Keratinocyte (primary cell): ENCODE data around the gene CDT1. TPM values are rescaled to one million over a fixed set of nuclear protein-coding genes. Genes with fewer than 3 reads are reported as not detected.

ENCODE experiments used
- DNase-seq: peaks from one replicate; pipeline ENCODE4 v3.0.0-alpha.2; 2011; ENCODE audit warnings: low read depth, missing footprints, low spot score
- FAIRE-seq: peaks from 2 replicates; lab custom pipeline; 2011; peaks lifted over from hg19 to GRCh38; lab: Jason Lieb, UNC
- H2AFZ ChIP-seq: 2 replicates; pipeline ENCODE4 v1.6.0; 2012; ENCODE audit warnings: low read length, control low read depth, inconsistent platforms; ENCODE audit not compliant: control insufficient read depth
- H3K27ac ChIP-seq: 2 replicates; pipeline ENCODE4 v1.5.1; 2011; ENCODE audit warnings: low read length; ENCODE audit not compliant: control insufficient read depth, insufficient read depth
- H3K27me3 ChIP-seq: 3 replicates; pipeline ENCODE4 v1.6.0; 2011; ENCODE audit warnings: low read length; ENCODE audit not compliant: control insufficient read depth, insufficient read depth; ENCODE audit errors: extremely low read depth
- H3K36me3 ChIP-seq, 2 experiments: 2 replicates in 1 of 2; 3 replicates in 1 of 2; pipeline ENCODE4 v1.5.1; 2011; ENCODE audit warnings: low read length in 2 of 2, mild to moderate bottlenecking in 1 of 2; ENCODE audit not compliant: control insufficient read depth in 2 of 2, insufficient read depth in 2 of 2; ENCODE audit errors: extremely low read depth in 1 of 2
- H3K4me1 ChIP-seq: 3 replicates; pipeline ENCODE4 v1.5.1; 2011; ENCODE audit warnings: low read length; ENCODE audit not compliant: control insufficient read depth, insufficient read depth; ENCODE audit errors: extremely low read depth
- H3K4me2 ChIP-seq: 3 replicates; pipeline ENCODE4 v1.6.0; 2011; ENCODE audit warnings: low read depth, low read length; ENCODE audit not compliant: control insufficient read depth, insufficient read depth; ENCODE audit errors: extremely low read depth
- H3K4me3 ChIP-seq, 3 experiments: fragments of 200-600 bp in 1 of 3; sonication (generic) in 1 of 3; 2 replicates in 2 of 3; 3 replicates in 1 of 3; pipeline ENCODE4 v1.5.1; 2011 to 2016; ENCODE audit warnings: low read length in 3 of 3, mild to moderate bottlenecking in 3 of 3, control low read depth in 2 of 3, inconsistent platforms in 1 of 3, low read depth in 1 of 3, mixed read lengths in 1 of 3, mixed run types in 1 of 3, moderate library complexity in 1 of 3; ENCODE audit not compliant: control insufficient read depth in 2 of 3, insufficient read depth in 2 of 3; ENCODE audit errors: extremely low read depth in 1 of 3
- H3K79me2 ChIP-seq: 2 replicates; pipeline ENCODE4 v1.6.0; 2012; ENCODE audit warnings: low read length; ENCODE audit not compliant: control insufficient read depth, insufficient read depth
- H3K9ac ChIP-seq: 3 replicates; pipeline ENCODE4 v1.6.0; 2011; ENCODE audit warnings: low read length; ENCODE audit not compliant: control insufficient read depth, insufficient read depth; ENCODE audit errors: extremely low read depth
- H3K9me1 ChIP-seq: 3 replicates; pipeline ENCODE4 v1.6.0; 2011; ENCODE audit warnings: low read length; ENCODE audit not compliant: control insufficient read depth, insufficient read depth; ENCODE audit errors: extremely low read depth
- H3K9me3 ChIP-seq: 2 replicates; pipeline ENCODE4 v1.5.1; 2012; ENCODE audit warnings: low read depth, low read length; ENCODE audit not compliant: control insufficient read depth
- H4K20me1 ChIP-seq: 3 replicates; pipeline ENCODE4 v1.6.0; 2011; ENCODE audit warnings: low read length; ENCODE audit not compliant: control insufficient read depth, insufficient read depth; ENCODE audit errors: extremely low read depth
- EZH2 ChIP-seq: IDR thresholded peaks from one replicate; pipeline ENCODE4 v1.6.1; 2012; ENCODE audit warnings: inconsistent platforms, mild to moderate bottlenecking, low read length, moderate library complexity
- dilution Hi-C: fragments of 300-500 bp; cut with MboI; formaldehyde crosslinking; loops from one replicate; pipeline ENCODE4 v1.7.0; 2020; ENCODE audit warnings: low sequenced_read_pairs; ENCODE audit not compliant: extremely low pct_ligation_motif_present
- polyA plus RNA-seq, 5 experiments: library from polyadenylated mRNA; depleted of rRNA in 3 of 5; stranded (reverse) in 3 of 5; stranded (forward) in 1 of 5; unstranded in 1 of 5; fragments of >200 nt; gene quantifications; 1 replicate in 1 of 5; 2 replicates in 3 of 5; 3 replicates in 1 of 5; pipeline versions ENCODE4 v1.2.1 to v1.2.3, GENCODE V29; 2011 to 2012; ENCODE audit warnings: missing spikeins in 2 of 5, low read depth in 1 of 5, low replicate concordance in 1 of 5
- TF ChIP-seq, protein P1 (sequence below), 3 experiments: IDR thresholded peaks in 1 of 3; conservative IDR thresholded peaks in 1 of 3; optimal IDR thresholded peaks in 1 of 3; 2 replicates in 2 of 3; 3 replicates in 1 of 3; pipeline versions ENCODE3 to v1.5.1; 2011; ENCODE audit warnings: low read length in 3 of 3, mild to moderate bottlenecking in 3 of 3, moderate library complexity in 2 of 3, control low read depth in 1 of 3, inconsistent platforms in 1 of 3; ENCODE audit not compliant: insufficient read depth in 2 of 3; ENCODE audit errors: extremely low read depth in 1 of 3

The CDT1 gene
- polyA plus RNA-seq, 1 donor (not counting 4 experiments of a cell fraction or from before 2014, with no cell fraction given): 2.0 TPM

DNA sequence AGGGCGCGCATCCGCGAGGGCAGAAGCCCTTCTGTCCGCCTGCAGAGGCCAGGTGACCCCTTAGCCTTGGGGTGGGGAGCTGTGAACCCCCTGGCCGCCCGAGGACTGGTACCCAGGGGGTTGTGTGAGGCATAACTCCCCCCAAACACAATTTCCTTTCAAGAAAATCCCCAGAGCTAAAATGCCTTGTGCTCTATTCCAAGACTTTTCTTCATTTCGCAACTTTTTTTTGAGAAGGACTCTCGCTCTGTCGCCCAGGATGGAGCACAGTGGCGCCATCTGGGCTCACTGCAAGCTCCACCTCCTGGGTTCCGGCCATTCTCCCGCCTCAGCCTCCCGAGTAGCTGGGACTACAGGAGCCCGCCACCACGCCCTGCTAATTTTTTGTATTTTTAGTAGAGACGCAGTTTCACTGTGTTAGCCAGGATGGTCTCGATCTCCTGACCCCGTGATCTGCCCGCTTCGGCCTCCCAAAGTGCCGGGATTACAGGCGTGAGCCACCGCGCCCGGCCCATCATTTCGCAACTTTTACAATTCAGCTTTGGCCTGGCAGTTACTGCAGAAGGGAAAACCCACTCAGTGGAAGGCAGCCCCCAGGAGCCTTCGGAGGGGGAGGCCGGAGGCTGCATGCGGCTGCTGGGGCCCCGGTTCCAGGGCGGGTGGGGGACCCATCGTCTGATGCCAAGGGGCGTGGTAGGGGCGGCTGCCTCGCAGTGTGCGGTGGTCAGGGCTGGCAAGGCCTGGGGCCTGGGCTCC lies 9.1 kb downstream of the CDT1 start:
- Histone ChIP-seq H2AFZ (peak overlapping the region; percentile 84), H3K36me3 (peaks cover 11% of the 10 kb centered on the region in 2 experiments), H3K79me2 (peaks cover 19% of the 10 kb centered on the region), H4K20me1 (no peaks in the 10 kb centered on the region), H3K9ac (peak overlapping the region; percentile 84), H3K9me3 (no peaks in the 10 kb centered on the region), H3K4me3 (peak overlapping the region; percentile 71 to 78 (median 77)), H3K27me3 (no peaks in the 10 kb centered on the region), H3K27ac (no peak overlapping the region), H3K4me1 (peaks cover 33% of the 10 kb centered on the region), H3K9me1 (peaks cover 4% of the 10 kb centered on the region), H3K4me2 (peak overlapping the region; percentile 96)
- dilution Hi-C loops: no loop called here
- no peak for FAIRE-seq
- DNase-seq: no peak
- no peak for TF ChIP-seq EZH2
- TF ChIP-seq, protein P1, sequence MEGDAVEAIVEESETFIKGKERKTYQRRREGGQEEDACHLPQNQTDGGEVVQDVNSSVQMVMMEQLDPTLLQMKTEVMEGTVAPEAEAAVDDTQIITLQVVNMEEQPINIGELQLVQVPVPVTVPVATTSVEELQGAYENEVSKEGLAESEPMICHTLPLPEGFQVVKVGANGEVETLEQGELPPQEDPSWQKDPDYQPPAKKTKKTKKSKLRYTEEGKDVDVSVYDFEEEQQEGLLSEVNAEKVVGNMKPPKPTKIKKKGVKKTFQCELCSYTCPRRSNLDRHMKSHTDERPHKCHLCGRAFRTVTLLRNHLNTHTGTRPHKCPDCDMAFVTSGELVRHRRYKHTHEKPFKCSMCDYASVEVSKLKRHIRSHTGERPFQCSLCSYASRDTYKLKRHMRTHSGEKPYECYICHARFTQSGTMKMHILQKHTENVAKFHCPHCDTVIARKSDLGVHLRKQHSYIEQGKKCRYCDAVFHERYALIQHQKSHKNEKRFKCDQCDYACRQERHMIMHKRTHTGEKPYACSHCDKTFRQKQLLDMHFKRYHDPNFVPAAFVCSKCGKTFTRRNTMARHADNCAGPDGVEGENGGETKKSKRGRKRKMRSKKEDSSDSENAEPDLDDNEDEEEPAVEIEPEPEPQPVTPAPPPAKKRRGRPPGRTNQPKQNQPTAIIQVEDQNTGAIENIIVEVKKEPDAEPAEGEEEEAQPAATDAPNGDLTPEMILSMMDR (optimal IDR thresholded peaks at IDR 0.05 in 1 of 3, IDR thresholded peaks at IDR 0.05 in 1 of 3, conservative IDR thresholded peaks at IDR 0.05 in 1 of 3; ENCODE audit: extremely low read depth in 1 of 3, insufficient read depth in 2 of 3, low read length in 3 of 3): no peak

DNA sequence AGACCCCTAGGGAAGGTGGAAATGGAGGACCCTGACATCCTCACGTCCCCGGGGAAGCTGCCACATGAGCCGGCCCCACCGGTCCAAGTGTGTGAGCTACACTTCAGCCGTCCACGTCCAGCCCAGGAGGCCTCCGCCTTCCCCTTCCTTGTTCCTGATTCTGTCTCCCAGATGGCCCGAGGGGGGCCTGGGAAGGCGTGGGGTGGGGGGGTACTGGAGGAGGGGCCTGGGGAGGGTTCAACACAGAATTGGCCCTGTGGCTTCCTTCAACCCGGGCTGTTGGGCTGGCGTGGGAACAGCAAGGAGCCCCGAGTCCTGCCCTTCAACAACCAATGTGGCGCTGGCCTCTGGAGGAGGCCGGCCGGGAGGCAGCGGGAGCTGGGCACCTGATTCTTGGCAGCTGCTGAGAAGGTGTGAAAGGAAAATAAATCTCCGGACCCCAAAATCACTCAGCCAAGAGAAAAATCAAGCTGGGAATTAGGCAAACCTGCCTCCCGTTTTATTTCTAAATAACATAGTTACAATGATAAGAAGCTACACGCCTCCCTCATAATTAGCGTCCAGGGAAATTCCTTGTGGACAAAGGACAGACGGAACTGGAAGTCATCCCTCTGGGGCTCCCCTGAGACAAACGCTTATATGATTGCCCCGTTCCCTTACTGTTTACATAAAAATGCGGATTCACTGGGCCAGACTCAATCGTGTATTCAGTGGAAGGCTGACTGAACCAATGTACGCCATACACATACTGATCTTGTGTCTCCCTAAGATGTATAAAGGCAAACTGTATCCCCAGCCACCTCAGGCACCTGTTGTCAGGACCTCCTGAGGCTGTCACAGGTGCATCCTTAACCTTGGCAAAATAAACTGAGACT lies 9.9 kb downstream of the CDT1 start:
- TF ChIP-seq EZH2: no peak
- TF ChIP-seq, protein P1 (optimal IDR thresholded peaks at IDR 0.05 in 1 of 3, IDR thresholded peaks at IDR 0.05 in 1 of 3, conservative IDR thresholded peaks at IDR 0.05 in 1 of 3; ENCODE audit: extremely low read depth in 1 of 3, insufficient read depth in 2 of 3, low read length in 3 of 3): no peak
- dilution Hi-C loops: no loop called here
- Histone ChIP-seq H3K4me3 (no peak overlapping the region), H3K27ac (no peak overlapping the region), H2AFZ (no peak overlapping the region), H3K4me1 (peaks cover 33% of the 10 kb centered on the region), H3K79me2 (peaks cover 19% of the 10 kb centered on the region), H3K9ac (no peak overlapping the region), H3K9me1 (peaks cover 4% of the 10 kb centered on the region), H3K27me3 (no peaks in the 10 kb centered on the region), H3K9me3 (no peaks in the 10 kb centered on the region), H3K4me2 (no peak overlapping the region), H3K36me3 (peaks cover 5 to 11% of the 10 kb centered on the region in 2 experiments), H4K20me1 (no peaks in the 10 kb centered on the region)
- DNase-seq: no peak
- no peak for FAIRE-seq
